Liver (tissue), 9 donors: Measurements from ENCODE around the gene MAPK9. TPM values are rescaled to one million over a fixed set of nuclear protein-coding genes. Genes with fewer than 3 reads are reported as not detected.

Experiments used
- DNase-seq: peaks from one replicate; pipeline ENCODE4 v3.0.0-alpha.2; 2017; ENCODE audit warnings: low spot score
- H3K27ac ChIP-seq, 2 donors: one replicate each; pipeline ENCODE4 v1.7.0; 2013; ENCODE audit warnings: inconsistent platforms in 2 of 2, low read length in 2 of 2, control low read depth in 1 of 2, low read depth in 1 of 2, mild to moderate bottlenecking in 1 of 2
- H3K27me3 ChIP-seq, 4 donors: one replicate each; pipeline versions ENCODE4 v1.6.1 to v1.7.0; 2013; ENCODE audit warnings: low read length in 3 of 4, inconsistent platforms in 1 of 4, mild to moderate bottlenecking in 1 of 4, moderate library complexity in 1 of 4; ENCODE audit not compliant: control insufficient read depth in 4 of 4, insufficient read depth in 4 of 4
- H3K36me3 ChIP-seq, 4 donors: one replicate each; pipeline versions ENCODE4 v1.6.1 to v1.7.0; 2013; ENCODE audit warnings: low read length in 3 of 4, mild to moderate bottlenecking in 3 of 4, low read depth in 1 of 4, moderate library complexity in 1 of 4; ENCODE audit not compliant: control insufficient read depth in 4 of 4, insufficient read depth in 3 of 4
- H3K4me1 ChIP-seq, 4 donors: one replicate each; pipeline versions ENCODE4 v1.6.1 to v1.7.0; 2013; ENCODE audit warnings: low read length in 3 of 4, mild to moderate bottlenecking in 3 of 4, moderate library complexity in 1 of 4; ENCODE audit not compliant: control insufficient read depth in 4 of 4, insufficient read depth in 4 of 4
- H3K4me3 ChIP-seq, 3 donors: one replicate each; pipeline versions ENCODE4 v1.6.1 to v1.7.0; 2013; ENCODE audit warnings: low read length in 3 of 3, control low read depth in 1 of 3, low read depth in 1 of 3, mild to moderate bottlenecking in 1 of 3
- H3K9ac ChIP-seq, 2 donors: one replicate each; pipeline ENCODE4 v1.7.0; 2013; ENCODE audit warnings: low read length in 2 of 2, mild to moderate bottlenecking in 2 of 2, moderate library complexity in 2 of 2, control low read depth in 1 of 2, low read depth in 1 of 2
- H3K9me3 ChIP-seq, 4 donors: one replicate each; pipeline versions ENCODE4 v1.6.1 to v1.7.0; 2013; ENCODE audit warnings: low read length in 3 of 4; ENCODE audit not compliant: control insufficient read depth in 4 of 4
- EGR1 ChIP-seq, 2 donors: IDR thresholded peaks; 2 replicates each; pipeline ENCODE4 v1.6.1; 2016 to 2018; ENCODE audit warnings: antibody characterized with exemption in 2 of 2, low read depth in 2 of 2
- FOXA1 ChIP-seq: IDR thresholded peaks from 2 replicates; pipeline ENCODE4 v1.6.1; 2016; ENCODE audit warnings: antibody characterized with exemption
- FOXA2 ChIP-seq: IDR thresholded peaks from 2 replicates; pipeline ENCODE4 v1.6.1; 2016; ENCODE audit warnings: antibody characterized with exemption
- GABPA ChIP-seq, 2 donors: IDR thresholded peaks in 1 of 2; conservative IDR thresholded peaks in 1 of 2; 2 replicates each; pipeline ENCODE4 v1.6.1; 2016; ENCODE audit warnings: antibody characterized with exemption in 2 of 2, mild to moderate bottlenecking in 1 of 2, moderate library complexity in 1 of 2
- HNF4A ChIP-seq, 2 donors: conservative IDR thresholded peaks; 2 replicates each; pipeline ENCODE4 v1.6.1; 2016; ENCODE audit warnings: antibody characterized with exemption in 2 of 2, mild to moderate bottlenecking in 2 of 2
- HNF4G ChIP-seq: IDR thresholded peaks from 2 replicates; pipeline ENCODE4 v1.6.1; 2016; ENCODE audit warnings: antibody characterized with exemption
- JUND ChIP-seq, 2 donors: IDR thresholded peaks; 2 replicates each; pipeline ENCODE4 v1.6.1; 2016; ENCODE audit warnings: antibody characterized with exemption in 2 of 2
- NR2F2 ChIP-seq: IDR thresholded peaks from 2 replicates; pipeline ENCODE4 v1.6.1; 2016; ENCODE audit warnings: antibody characterized with exemption
- RAD21 ChIP-seq, 2 donors: IDR thresholded peaks; 2 replicates each; pipeline ENCODE4 v1.6.1; 2016; ENCODE audit warnings: antibody characterized with exemption in 2 of 2, mild to moderate bottlenecking in 2 of 2
- RXRA ChIP-seq, 2 donors: IDR thresholded peaks; 2 replicates each; pipeline ENCODE4 v1.6.1; 2017 to 2018; ENCODE audit warnings: antibody characterized with exemption in 2 of 2, mild to moderate bottlenecking in 1 of 2
- SP1 ChIP-seq: IDR thresholded peaks from 2 replicates; pipeline ENCODE4 v1.6.1; 2018; ENCODE audit warnings: antibody characterized with exemption, mild to moderate bottlenecking
- TAF1 ChIP-seq: conservative IDR thresholded peaks from 2 replicates; pipeline ENCODE4 v1.6.1; 2016; ENCODE audit warnings: antibody characterized with exemption, mild to moderate bottlenecking
- YY1 ChIP-seq: IDR thresholded peaks from 2 replicates; pipeline ENCODE4 v1.6.1; 2016; ENCODE audit warnings: antibody characterized with exemption, mild to moderate bottlenecking
- whole genome bisulfite sequencing: extraction: QIAGEN DNeasy Blood & Tissue Kit; methylation state at CpG from one replicate; pipeline ENCODE4 v1.1.7; 2013; 5-methylcytosine and 5-hydroxymethylcytosine counted together
- polyA plus RNA-seq, 2 donors: library from polyadenylated mRNA; stranded (reverse) in 1 of 2; unstranded in 1 of 2; fragments of 200-250 nt in 1 of 2; fragments of >200 nt in 1 of 2; fragmentation: Nextera tagmentation in 1 of 2; extraction: Ambion mirVana in 1 of 2; gene quantifications; one replicate each; pipeline versions ENCODE4 v1.2.1 to v1.2.3, GENCODE V29; 2013 to 2015
- total RNA-seq, 2 donors: library from RNA; depleted of rRNA; stranded (reverse); fragments of >200 nt; gene quantifications; one replicate each; pipeline ENCODE4 v1.2.3, GENCODE V29; 2014
- TF ChIP-seq, protein P1 (sequence below): fragments of 150-350 bp; IDR thresholded peaks from 2 replicates; pipeline ENCODE4 v1.5.1; 2017; ENCODE audit warnings: improper control_type of control experiment, low read depth, low read length; ENCODE audit not compliant: missing input control
- TF ChIP-seq, protein P2 (sequence below): IDR thresholded peaks from 2 replicates; pipeline ENCODE4 v1.6.1; 2016; ENCODE audit warnings: antibody characterized with exemption
- TF ChIP-seq, protein P3 (sequence below): IDR thresholded peaks from 2 replicates; pipeline ENCODE4 v1.6.1; 2016; ENCODE audit warnings: antibody characterized with exemption, mild to moderate bottlenecking
- TF ChIP-seq, protein P4 (sequence below): IDR thresholded peaks from 2 replicates; pipeline ENCODE4 v1.6.1; 2016; ENCODE audit warnings: antibody characterized with exemption
- donor health status: healthy.
- donor health status: healthy.
- donor health status: healthy.
- donor health status: healthy.
- donor health status: healthy.

The MAPK9 gene
- total and polyA plus RNA-seq, 4 donors: 3.8 to 22.7 (median 12.8) TPM

DNA sequence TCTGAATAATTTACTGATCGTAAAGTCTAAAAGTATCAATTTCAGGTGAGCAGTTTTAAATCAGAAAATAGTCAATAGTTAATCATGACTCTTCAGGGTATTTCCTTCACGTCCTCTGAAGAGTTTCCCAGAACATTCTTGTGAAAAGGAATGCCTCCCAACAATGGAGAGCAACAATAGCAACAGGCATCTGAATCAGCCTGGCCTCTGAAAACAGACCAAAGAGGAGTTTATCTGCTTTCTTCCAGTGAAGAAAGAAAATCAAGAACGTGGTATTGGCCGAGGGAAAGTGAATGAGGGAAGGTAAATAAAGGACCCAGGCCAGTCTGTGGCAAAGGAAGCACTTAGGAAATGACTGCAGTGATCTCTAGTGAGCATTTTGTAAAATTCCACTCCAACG, 56.8 kb downstream of the MAPK9 start:
- no peak for DNase-seq
- WGBS: 90% methylated on average over 5 of the region's 5 CpGs

DNA sequence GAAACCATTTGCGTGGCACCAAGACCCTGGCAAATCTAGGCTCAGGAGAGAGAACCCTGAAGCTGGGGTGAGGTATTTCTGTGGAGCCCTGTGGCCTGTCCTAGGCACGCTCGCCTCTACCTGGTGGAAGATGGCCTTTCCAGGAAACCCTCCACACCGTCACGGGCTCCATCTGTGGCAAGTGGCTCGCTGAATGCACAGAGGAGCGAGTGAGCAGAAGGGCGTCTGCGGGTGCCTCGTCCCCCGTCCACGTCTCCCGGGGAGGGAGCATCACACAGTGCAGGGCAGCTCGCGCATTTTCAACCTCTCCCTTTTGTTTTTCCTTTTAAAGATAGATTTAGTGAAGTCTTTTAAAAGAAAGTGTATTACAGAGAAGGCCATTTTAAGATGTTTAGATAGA, 57.6 kb downstream of the MAPK9 start:
- H3K4me1 ChIP-seq: no peaks in the 10 kb centered on the region
- no peak overlapping the region for H3K27ac ChIP-seq
- H3K36me3 ChIP-seq: peaks cover 11 to 67% (median 56%) of the 10 kb centered on the region in 4 donors
- H3K9ac ChIP-seq: no peak overlapping the region
- peaks cover 23 to 54% (median 45%) of the 10 kb centered on the region in 4 donors for H3K9me3 ChIP-seq
- no peaks in the 10 kb centered on the region for H3K27me3 ChIP-seq
- 95% methylated on average over 15 of the region's 15 CpGs for WGBS
- DNase-seq: no peak
- H3K4me3 ChIP-seq: peak overlapping the region in 1 of 3 donors; percentile 15
- TF ChIP-seq, protein P1, sequence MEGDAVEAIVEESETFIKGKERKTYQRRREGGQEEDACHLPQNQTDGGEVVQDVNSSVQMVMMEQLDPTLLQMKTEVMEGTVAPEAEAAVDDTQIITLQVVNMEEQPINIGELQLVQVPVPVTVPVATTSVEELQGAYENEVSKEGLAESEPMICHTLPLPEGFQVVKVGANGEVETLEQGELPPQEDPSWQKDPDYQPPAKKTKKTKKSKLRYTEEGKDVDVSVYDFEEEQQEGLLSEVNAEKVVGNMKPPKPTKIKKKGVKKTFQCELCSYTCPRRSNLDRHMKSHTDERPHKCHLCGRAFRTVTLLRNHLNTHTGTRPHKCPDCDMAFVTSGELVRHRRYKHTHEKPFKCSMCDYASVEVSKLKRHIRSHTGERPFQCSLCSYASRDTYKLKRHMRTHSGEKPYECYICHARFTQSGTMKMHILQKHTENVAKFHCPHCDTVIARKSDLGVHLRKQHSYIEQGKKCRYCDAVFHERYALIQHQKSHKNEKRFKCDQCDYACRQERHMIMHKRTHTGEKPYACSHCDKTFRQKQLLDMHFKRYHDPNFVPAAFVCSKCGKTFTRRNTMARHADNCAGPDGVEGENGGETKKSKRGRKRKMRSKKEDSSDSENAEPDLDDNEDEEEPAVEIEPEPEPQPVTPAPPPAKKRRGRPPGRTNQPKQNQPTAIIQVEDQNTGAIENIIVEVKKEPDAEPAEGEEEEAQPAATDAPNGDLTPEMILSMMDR: no peak
- TF ChIP-seq NR2F2 (no peak), EGR1 (IDR thresholded peaks at IDR 0.05; ENCODE audit: low read depth in 2 of 2) (no peak), YY1 (no peak), SP1 (no peak), FOXA2 (no peak), RXRA (IDR thresholded peaks at IDR 0.05) (no peak), RAD21 (IDR thresholded peaks at IDR 0.05) (no peak), FOXA1 (no peak)
- TF ChIP-seq, protein P2, sequence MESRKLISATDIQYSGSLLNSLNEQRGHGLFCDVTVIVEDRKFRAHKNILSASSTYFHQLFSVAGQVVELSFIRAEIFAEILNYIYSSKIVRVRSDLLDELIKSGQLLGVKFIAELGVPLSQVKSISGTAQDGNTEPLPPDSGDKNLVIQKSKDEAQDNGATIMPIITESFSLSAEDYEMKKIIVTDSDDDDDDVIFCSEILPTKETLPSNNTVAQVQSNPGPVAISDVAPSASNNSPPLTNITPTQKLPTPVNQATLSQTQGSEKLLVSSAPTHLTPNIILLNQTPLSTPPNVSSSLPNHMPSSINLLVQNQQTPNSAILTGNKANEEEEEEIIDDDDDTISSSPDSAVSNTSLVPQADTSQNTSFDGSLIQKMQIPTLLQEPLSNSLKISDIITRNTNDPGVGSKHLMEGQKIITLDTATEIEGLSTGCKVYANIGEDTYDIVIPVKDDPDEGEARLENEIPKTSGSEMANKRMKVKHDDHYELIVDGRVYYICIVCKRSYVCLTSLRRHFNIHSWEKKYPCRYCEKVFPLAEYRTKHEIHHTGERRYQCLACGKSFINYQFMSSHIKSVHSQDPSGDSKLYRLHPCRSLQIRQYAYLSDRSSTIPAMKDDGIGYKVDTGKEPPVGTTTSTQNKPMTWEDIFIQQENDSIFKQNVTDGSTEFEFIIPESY: no peak

More for the DNA sequence above, 56.8 kb downstream of the MAPK9 start:
- Histone ChIP-seq H3K27ac (no peak overlapping the region), H3K4me1 (no peaks in the 10 kb centered on the region), H3K4me3 (peak overlapping the region in 2 of 3 donors; percentile 22 to 28), H3K9ac (no peak overlapping the region), H3K27me3 (no peaks in the 10 kb centered on the region), H3K9me3 (peaks cover 17 to 49% (median 41%) of the 10 kb centered on the region in 4 donors), H3K36me3 (peaks cover 11 to 74% (median 64%) of the 10 kb centered on the region in 4 donors)
- TF ChIP-seq GABPA (IDR thresholded peaks at IDR 0.05 in 1 of 2, conservative IDR thresholded peaks at IDR 0.05 in 1 of 2): no peak
- no peak for TF ChIP-seq RAD21 (IDR thresholded peaks at IDR 0.05)
- TF ChIP-seq FOXA2: no peak
- no peak for TF ChIP-seq HNF4A (conservative IDR thresholded peaks at IDR 0.05)
- TF ChIP-seq RXRA (IDR thresholded peaks at IDR 0.05): no peak
- no peak for TF ChIP-seq YY1
- no peak for TF ChIP-seq SP1
- TF ChIP-seq, protein P3, sequence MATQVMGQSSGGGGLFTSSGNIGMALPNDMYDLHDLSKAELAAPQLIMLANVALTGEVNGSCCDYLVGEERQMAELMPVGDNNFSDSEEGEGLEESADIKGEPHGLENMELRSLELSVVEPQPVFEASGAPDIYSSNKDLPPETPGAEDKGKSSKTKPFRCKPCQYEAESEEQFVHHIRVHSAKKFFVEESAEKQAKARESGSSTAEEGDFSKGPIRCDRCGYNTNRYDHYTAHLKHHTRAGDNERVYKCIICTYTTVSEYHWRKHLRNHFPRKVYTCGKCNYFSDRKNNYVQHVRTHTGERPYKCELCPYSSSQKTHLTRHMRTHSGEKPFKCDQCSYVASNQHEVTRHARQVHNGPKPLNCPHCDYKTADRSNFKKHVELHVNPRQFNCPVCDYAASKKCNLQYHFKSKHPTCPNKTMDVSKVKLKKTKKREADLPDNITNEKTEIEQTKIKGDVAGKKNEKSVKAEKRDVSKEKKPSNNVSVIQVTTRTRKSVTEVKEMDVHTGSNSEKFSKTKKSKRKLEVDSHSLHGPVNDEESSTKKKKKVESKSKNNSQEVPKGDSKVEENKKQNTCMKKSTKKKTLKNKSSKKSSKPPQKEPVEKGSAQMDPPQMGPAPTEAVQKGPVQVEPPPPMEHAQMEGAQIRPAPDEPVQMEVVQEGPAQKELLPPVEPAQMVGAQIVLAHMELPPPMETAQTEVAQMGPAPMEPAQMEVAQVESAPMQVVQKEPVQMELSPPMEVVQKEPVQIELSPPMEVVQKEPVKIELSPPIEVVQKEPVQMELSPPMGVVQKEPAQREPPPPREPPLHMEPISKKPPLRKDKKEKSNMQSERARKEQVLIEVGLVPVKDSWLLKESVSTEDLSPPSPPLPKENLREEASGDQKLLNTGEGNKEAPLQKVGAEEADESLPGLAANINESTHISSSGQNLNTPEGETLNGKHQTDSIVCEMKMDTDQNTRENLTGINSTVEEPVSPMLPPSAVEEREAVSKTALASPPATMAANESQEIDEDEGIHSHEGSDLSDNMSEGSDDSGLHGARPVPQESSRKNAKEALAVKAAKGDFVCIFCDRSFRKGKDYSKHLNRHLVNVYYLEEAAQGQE: no peak
- TF ChIP-seq, protein P2: no peak
- TF ChIP-seq TAF1: no peak
- TF ChIP-seq, protein P1: no peak
- no peak for TF ChIP-seq EGR1 (IDR thresholded peaks at IDR 0.05; ENCODE audit: low read depth in 2 of 2)
- no peak for TF ChIP-seq FOXA1
- no peak for TF ChIP-seq HNF4G
- no peak for TF ChIP-seq JUND (IDR thresholded peaks at IDR 0.05)
- TF ChIP-seq NR2F2: no peak
- TF ChIP-seq, protein P4, sequence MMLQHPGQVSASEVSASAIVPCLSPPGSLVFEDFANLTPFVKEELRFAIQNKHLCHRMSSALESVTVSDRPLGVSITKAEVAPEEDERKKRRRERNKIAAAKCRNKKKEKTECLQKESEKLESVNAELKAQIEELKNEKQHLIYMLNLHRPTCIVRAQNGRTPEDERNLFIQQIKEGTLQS: no peak
